NB4 (cell line): ENCODE measurements around the gene PLEKHO2.

ENCODE experiments used
- TF ChIP-seq, protein P1 (sequence below): IDR thresholded peaks from one replicate; pipeline ENCODE4 v1.5.1; 2012; ENCODE audit warnings: low read depth, low read length
- TF ChIP-seq, protein P2 (sequence below): IDR thresholded peaks from 2 replicates; pipeline ENCODE4 v1.6.1; 2011; ENCODE audit warnings: low read depth, low read length

DNA sequence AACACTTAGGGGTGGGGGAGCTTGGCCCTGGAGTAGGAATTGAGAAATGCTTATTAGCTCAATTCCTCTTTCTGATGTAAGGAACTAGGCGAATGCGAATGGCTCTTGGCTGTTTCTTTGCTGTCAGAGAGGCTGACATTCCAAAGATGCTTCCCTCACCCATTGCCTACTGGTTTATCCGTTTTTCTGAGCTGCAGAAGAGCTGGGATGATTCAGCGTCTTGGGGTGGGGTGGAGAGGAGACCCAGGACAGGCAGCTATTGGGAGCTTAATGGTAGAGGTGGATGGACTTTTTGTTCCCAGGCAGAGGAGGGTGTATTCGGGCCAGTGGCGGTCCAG lies 9.8 kb downstream of the PLEKHO2 start:
- TF ChIP-seq, protein P1, sequence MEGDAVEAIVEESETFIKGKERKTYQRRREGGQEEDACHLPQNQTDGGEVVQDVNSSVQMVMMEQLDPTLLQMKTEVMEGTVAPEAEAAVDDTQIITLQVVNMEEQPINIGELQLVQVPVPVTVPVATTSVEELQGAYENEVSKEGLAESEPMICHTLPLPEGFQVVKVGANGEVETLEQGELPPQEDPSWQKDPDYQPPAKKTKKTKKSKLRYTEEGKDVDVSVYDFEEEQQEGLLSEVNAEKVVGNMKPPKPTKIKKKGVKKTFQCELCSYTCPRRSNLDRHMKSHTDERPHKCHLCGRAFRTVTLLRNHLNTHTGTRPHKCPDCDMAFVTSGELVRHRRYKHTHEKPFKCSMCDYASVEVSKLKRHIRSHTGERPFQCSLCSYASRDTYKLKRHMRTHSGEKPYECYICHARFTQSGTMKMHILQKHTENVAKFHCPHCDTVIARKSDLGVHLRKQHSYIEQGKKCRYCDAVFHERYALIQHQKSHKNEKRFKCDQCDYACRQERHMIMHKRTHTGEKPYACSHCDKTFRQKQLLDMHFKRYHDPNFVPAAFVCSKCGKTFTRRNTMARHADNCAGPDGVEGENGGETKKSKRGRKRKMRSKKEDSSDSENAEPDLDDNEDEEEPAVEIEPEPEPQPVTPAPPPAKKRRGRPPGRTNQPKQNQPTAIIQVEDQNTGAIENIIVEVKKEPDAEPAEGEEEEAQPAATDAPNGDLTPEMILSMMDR = no peak
- TF ChIP-seq, protein P2, sequence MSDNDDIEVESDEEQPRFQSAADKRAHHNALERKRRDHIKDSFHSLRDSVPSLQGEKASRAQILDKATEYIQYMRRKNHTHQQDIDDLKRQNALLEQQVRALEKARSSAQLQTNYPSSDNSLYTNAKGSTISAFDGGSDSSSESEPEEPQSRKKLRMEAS = no peak
